HepG2 (cell line): ENCODE data around the gene WDR13. TPM values are rescaled to one million over a fixed set of nuclear protein-coding genes. Genes with fewer than 3 reads are reported as not detected.

Source experiments
- ATAC-seq: fragments of 200-7000 bp; cut with Tn5 transposase; 3 replicates; pipeline ENCODE4 v1.9.1; 2020; ENCODE audit warnings: mild to moderate bottlenecking, moderate library complexity
- BruUV-seq: library from RNA; stranded (reverse); fragments of 400-500 nt; replicated peaks from 2 replicates; lab custom pipeline; 2021; lab: Mats Ljungman, UMichigan
- CTCF ChIA-PET: fragments of 300-600 bp; formaldehyde crosslinking; extraction: SDS; loops from one replicate; lab custom pipeline; 2021; ENCODE audit warnings: low total read pairs, inconsistent platforms, low intra/inter-chr PET ratio; lab: Yijun Ruan, JAX
- POLR2A ChIA-PET: fragments of 350-600 bp; sonication (Branson Sonifier 250); formaldehyde crosslinking; loops from one replicate; lab custom pipeline; 2020; ENCODE audit warnings: antibody characterized with exemption, inconsistent platforms; lab: Yijun Ruan, JAX
- DNase-seq: peaks from one replicate; pipeline ENCODE4 v3.0.0-alpha.2; 2015; ENCODE audit warnings: low spot score
- FAIRE-seq: peaks from 3 replicates; lab custom pipeline; 2011; peaks lifted over from hg19 to GRCh38; lab: Jason Lieb, UNC
- H2AFZ ChIP-seq: one replicate; pipeline ENCODE4 v1.6.1; 2011; ENCODE audit warnings: low read length, inconsistent platforms
- H3K27ac ChIP-seq: fragments of 300-600 bp; 3 replicates; pipeline ENCODE4 v1.8.0; 2011; ENCODE audit warnings: mixed run types, mild to moderate bottlenecking, mixed read lengths, low read length, inconsistent platforms; ENCODE audit not compliant: insufficient read depth; ENCODE audit errors: extremely low read length
- H3K27me3 ChIP-seq, 2 experiments: fragments of 200-600 bp in 1 of 2; 2 replicates in 1 of 2; 3 replicates in 1 of 2; pipeline versions ENCODE4 v1.6.0 to v1.8.0; 2011; ENCODE audit warnings: low read length in 2 of 2, mild to moderate bottlenecking in 2 of 2, moderate library complexity in 2 of 2, inconsistent platforms in 1 of 2; ENCODE audit not compliant: insufficient read depth in 2 of 2, control insufficient read depth in 1 of 2
- H3K36me3 ChIP-seq, 2 experiments: fragments of 200-600 bp in 1 of 2; replicated peaks in 1 of 2; 2 replicates in 1 of 2; 3 replicates in 1 of 2; pipeline versions ENCODE4 v1.5.1 to v1.8.0; 2011; ENCODE audit warnings: low read length in 2 of 2, inconsistent platforms in 1 of 2; ENCODE audit not compliant: insufficient read depth in 2 of 2, control insufficient read depth in 1 of 2
- H3K4me1 ChIP-seq: 2 replicates; pipeline ENCODE4 v1.5.1; 2012; ENCODE audit warnings: low read length, inconsistent platforms; ENCODE audit not compliant: insufficient read depth
- H3K4me2 ChIP-seq: 2 replicates; pipeline ENCODE4 v1.6.0; 2011; ENCODE audit warnings: low read depth, low read length, inconsistent platforms
- H3K4me3 ChIP-seq, 3 experiments: fragments of 200-600 bp in 1 of 3; sonication (generic), shearing (Covaris generic) in 1 of 3; replicated peaks in 1 of 3; 2 replicates each; pipeline ENCODE4 v1.5.1; 2011 to 2016; ENCODE audit warnings: low read length in 3 of 3, inconsistent platforms in 2 of 3, low read depth in 2 of 3, mild to moderate bottlenecking in 2 of 3, control low read depth in 1 of 3, mixed read lengths in 1 of 3; ENCODE audit not compliant: insufficient read depth in 1 of 3
- H3K79me2 ChIP-seq: one replicate; pipeline ENCODE4 v1.6.1; 2011; ENCODE audit warnings: low read length, inconsistent platforms; ENCODE audit not compliant: insufficient read depth
- H3K9ac ChIP-seq: 2 replicates; pipeline ENCODE4 v1.6.0; 2011; ENCODE audit warnings: mild to moderate bottlenecking, low read depth, low read length, inconsistent platforms; ENCODE audit not compliant: insufficient read depth
- H3K9me3 ChIP-seq: 2 replicates; pipeline ENCODE4 v1.5.1; 2012; ENCODE audit warnings: mild to moderate bottlenecking, low read length
- H4K20me1 ChIP-seq: 2 replicates; pipeline ENCODE4 v1.6.0; 2011; ENCODE audit warnings: inconsistent platforms, mild to moderate bottlenecking, low read length, moderate library complexity; ENCODE audit not compliant: insufficient read depth
- CBX5 ChIP-seq: sonication (generic); formaldehyde crosslinking; IDR thresholded peaks from 2 replicates; pipeline ENCODE4 v1.4.0; 2020; ENCODE audit warnings: missing genetic modification reagents, borderline replicate concordance
- CENPX ChIP-seq: sonication (generic); formaldehyde crosslinking; IDR thresholded peaks from 2 replicates; pipeline ENCODE4 v1.9.0; 2021; ENCODE audit warnings: mild to moderate bottlenecking, missing genetic modification reagents, moderate library complexity
- MXD4 ChIP-seq: IDR thresholded peaks from 2 replicates; pipeline ENCODE4 v1.6.1; 2016; ENCODE audit warnings: mild to moderate bottlenecking, missing biosample characterization, missing genetic modification reagents
- PHF8 ChIP-seq: sonication (generic); formaldehyde crosslinking; IDR thresholded peaks from 2 replicates; pipeline ENCODE4 v1.5.0; 2020; ENCODE audit warnings: missing genetic modification reagents
- SIN3B ChIP-seq: fragments of 150-350 bp; IDR thresholded peaks from 2 replicates; pipeline ENCODE4 v1.6.1; 2014; ENCODE audit warnings: low read length
- SNAPC2 ChIP-seq: sonication (generic); formaldehyde crosslinking; IDR thresholded peaks from 2 replicates; pipeline ENCODE4 v1.8.1; 2022; ENCODE audit warnings: mild to moderate bottlenecking, missing genetic modification reagents
- TOPORS ChIP-seq: sonication (generic); formaldehyde crosslinking; IDR thresholded peaks from 2 replicates; pipeline ENCODE4 v1.8.0; 2023; ENCODE audit warnings: mild to moderate bottlenecking, missing genetic modification reagents
- ZBTB1 ChIP-seq: sonication (generic); formaldehyde crosslinking; IDR thresholded peaks from 2 replicates; pipeline ENCODE4 v1.4.0; 2020; ENCODE audit warnings: missing genetic modification reagents, borderline replicate concordance
- ZBTB7B ChIP-seq: sonication (generic); formaldehyde crosslinking; IDR thresholded peaks from 2 replicates; pipeline ENCODE4 v1.4.0; 2020; ENCODE audit warnings: missing genetic modification reagents
- ZNF10 ChIP-seq: sonication (generic); formaldehyde crosslinking; IDR thresholded peaks from 2 replicates; pipeline ENCODE4 v1.4.0; 2020; ENCODE audit warnings: mild to moderate bottlenecking, low read depth, missing genetic modification reagents, borderline replicate concordance
- ZNF382 ChIP-seq: sonication (generic); formaldehyde crosslinking; IDR thresholded peaks from 2 replicates; pipeline ENCODE4 v1.5.0; 2020; ENCODE audit warnings: missing genetic modification reagents, mild to moderate bottlenecking, borderline replicate concordance
- ZNF446 ChIP-seq: sonication (generic); formaldehyde crosslinking; IDR thresholded peaks from 2 replicates; pipeline ENCODE4 v1.5.0; 2020; ENCODE audit warnings: mild to moderate bottlenecking, missing genetic modification reagents
- ZNF557 ChIP-seq: sonication (generic); formaldehyde crosslinking; IDR thresholded peaks from 2 replicates; pipeline ENCODE4 v1.4.0; 2020; ENCODE audit warnings: missing genetic modification reagents
- ZNF747 ChIP-seq: sonication (generic); formaldehyde crosslinking; IDR thresholded peaks from 2 replicates; pipeline ENCODE4 v1.8.1; 2023; ENCODE audit warnings: missing genetic modification reagents, mild to moderate bottlenecking, borderline replicate concordance
- WGBS: methylation state at CpG from one replicate; pipeline ENCODE4 v1.1.6; 2017; ENCODE audit warnings: low lambda C conversion rate; 5-methylcytosine and 5-hydroxymethylcytosine counted together
- in situ Hi-C: cut with HindIII; loops from 2 replicates; pipeline ENCODE4 v1.10.0; 2017; ENCODE audit warnings: low pct_unique_long_range_greater_than_20kb; ENCODE audit not compliant: extremely low pct_ligation_motif_present
- intact Hi-C: fragments of 100-400 bp; cut with micrococcal nuclease; formaldehyde crosslinking; loops from one replicate; pipeline ENCODE4 v1.10.0; 2022; ENCODE audit not compliant: unreplicated experiment
- polyA plus RNA-seq, 8 experiments: library from polyadenylated mRNA; depleted of rRNA in 3 of 8; stranded (reverse) in 7 of 8; unstranded in 1 of 8; fragments of >200 nt; fragmentation: Illumina TruSeq in 4 of 8; extraction: Trizol in 4 of 8; gene quantifications; 2 replicates each; pipeline versions ENCODE4 v1.2.1 to v1.2.3, GENCODE V29; 2011 to 2016; ENCODE audit warnings: low read depth in 4 of 8, missing spikeins in 1 of 8, mixed read lengths in 1 of 8; ENCODE audit not compliant: insufficient read depth in 1 of 8
- total RNA-seq, 5 experiments: library from RNA; depleted of rRNA; stranded (reverse); fragments of >200 nt; fragmentation: Illumina TruSeq; extraction: Trizol; gene quantifications; 2 replicates each; pipeline ENCODE4 v1.2.3, GENCODE V29; 2016; ENCODE audit warnings: low read depth in 1 of 5
- TF ChIP-seq, protein P1 (sequence below): sonication (generic); formaldehyde crosslinking; IDR thresholded peaks from 2 replicates; pipeline ENCODE4 v1.5.0; 2020; ENCODE audit warnings: mild to moderate bottlenecking, missing genetic modification reagents, borderline replicate concordance
- TF ChIP-seq, protein P2 (sequence below): fragments of 450-650 bp; IDR thresholded peaks from 2 replicates; pipeline ENCODE4 v1.6.1; 2016
- TF ChIP-seq, protein P3 (sequence below): sonication (generic); formaldehyde crosslinking; conservative IDR thresholded peaks from 2 replicates; pipeline ENCODE4 v1.8.0; 2022; ENCODE audit warnings: low read depth, missing genetic modification reagents

The WDR13 gene
- total and polyA plus RNA-seq, 2 of the 13 experiments (the other 11 are each of a cell fraction or from before 2014, with no cell fraction given), result 28.7 to 37.1 TPM

DNA sequence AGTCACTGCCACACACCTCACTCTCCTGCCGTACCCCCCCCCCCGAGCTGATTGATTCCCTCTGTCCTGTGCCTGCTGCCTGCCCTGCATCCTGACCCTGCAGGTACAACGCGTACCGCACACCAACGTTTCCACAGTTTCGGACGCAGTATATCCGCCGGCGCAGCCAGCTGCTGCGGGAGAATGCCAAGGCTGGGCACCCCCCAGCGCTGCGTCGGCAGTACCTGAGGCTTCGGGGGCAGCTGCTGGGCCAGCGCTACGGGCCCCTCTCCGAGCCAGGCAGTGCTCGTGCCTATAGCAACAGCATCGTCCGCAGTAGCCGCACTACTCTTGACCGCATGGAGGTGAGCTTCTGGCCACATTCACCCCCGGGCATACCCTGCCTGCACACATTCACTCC is 1.3 kb downstream of the WDR13 start:
- no peak overlapping the region for H3K27ac ChIP-seq
- POLR2A ChIA-PET, result interaction anchor here (0.7 to 1.0 kb wide), 4 partner anchors 21 to 78 kb away, joined by 3 to 15 read pairs (median 4); partner anchors contain the start of gene RBM3

More for the DNA sequence above, 1.3 kb downstream of the WDR13 start:
- ATAC-seq (no peak), FAIRE-seq (no peak), DNase-seq (no peak)
- BruUV-seq, result no TSS peak
- peak overlapping the region; percentile 84 for H3K4me2 ChIP-seq
- CTCF ChIA-PET, result no interaction called here
- WGBS, result 89% methylated on average over 10 of the region's 25 CpGs
- TF ChIP-seq PHF8 (no peak), ZNF10 (no peak), CBX5 (no peak), SIN3B (no peak), CENPX (CRISPR knock-in tag) (no peak), MXD4 (CRISPR knock-in tag) (no peak), ZBTB1 (CRISPR knock-in tag) (no peak), ZBTB7B (CRISPR knock-in tag) (no peak), ZNF557 (CRISPR knock-in tag) (no peak), ZNF382 (CRISPR knock-in tag) (no peak), ZNF446 (CRISPR knock-in tag) (no peak), SNAPC2 (CRISPR knock-in tag) (no peak), TOPORS (CRISPR knock-in tag) (no peak), ZNF747 (CRISPR knock-in tag) (no peak)
- TF ChIP-seq, protein P1, sequence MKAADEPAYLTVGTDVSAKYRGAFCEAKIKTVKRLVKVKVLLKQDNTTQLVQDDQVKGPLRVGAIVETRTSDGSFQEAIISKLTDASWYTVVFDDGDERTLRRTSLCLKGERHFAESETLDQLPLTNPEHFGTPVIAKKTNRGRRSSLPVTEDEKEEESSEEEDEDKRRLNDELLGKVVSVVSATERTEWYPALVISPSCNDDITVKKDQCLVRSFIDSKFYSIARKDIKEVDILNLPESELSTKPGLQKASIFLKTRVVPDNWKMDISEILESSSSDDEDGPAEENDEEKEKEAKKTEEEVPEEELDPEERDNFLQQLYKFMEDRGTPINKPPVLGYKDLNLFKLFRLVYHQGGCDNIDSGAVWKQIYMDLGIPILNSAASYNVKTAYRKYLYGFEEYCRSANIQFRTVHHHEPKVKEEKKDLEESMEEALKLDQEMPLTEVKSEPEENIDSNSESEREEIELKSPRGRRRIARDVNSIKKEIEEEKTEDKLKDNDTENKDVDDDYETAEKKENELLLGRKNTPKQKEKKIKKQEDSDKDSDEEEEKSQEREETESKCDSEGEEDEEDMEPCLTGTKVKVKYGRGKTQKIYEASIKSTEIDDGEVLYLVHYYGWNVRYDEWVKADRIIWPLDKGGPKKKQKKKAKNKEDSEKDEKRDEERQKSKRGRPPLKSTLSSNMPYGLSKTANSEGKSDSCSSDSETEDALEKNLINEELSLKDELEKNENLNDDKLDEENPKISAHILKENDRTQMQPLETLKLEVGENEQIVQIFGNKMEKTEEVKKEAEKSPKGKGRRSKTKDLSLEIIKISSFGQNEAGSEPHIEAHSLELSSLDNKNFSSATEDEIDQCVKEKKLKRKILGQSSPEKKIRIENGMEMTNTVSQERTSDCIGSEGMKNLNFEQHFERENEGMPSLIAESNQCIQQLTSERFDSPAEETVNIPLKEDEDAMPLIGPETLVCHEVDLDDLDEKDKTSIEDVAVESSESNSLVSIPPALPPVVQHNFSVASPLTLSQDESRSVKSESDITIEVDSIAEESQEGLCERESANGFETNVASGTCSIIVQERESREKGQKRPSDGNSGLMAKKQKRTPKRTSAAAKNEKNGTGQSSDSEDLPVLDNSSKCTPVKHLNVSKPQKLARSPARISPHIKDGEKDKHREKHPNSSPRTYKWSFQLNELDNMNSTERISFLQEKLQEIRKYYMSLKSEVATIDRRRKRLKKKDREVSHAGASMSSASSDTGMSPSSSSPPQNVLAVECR (CRISPR knock-in tag), result no peak
- TF ChIP-seq, protein P2, sequence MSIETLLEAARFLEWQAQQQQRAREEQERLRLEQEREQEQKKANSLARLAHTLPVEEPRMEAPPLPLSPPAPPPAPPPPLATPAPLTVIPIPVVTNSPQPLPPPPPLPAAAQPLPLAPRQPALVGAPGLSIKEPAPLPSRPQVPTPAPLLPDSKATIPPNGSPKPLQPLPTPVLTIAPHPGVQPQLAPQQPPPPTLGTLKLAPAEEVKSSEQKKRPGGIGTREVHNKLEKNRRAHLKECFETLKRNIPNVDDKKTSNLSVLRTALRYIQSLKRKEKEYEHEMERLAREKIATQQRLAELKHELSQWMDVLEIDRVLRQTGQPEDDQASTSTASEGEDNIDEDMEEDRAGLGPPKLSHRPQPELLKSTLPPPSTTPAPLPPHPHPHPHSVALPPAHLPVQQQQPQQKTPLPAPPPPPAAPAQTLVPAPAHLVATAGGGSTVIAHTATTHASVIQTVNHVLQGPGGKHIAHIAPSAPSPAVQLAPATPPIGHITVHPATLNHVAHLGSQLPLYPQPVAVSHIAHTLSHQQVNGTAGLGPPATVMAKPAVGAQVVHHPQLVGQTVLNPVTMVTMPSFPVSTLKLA, result no peak
- TF ChIP-seq, protein P3, sequence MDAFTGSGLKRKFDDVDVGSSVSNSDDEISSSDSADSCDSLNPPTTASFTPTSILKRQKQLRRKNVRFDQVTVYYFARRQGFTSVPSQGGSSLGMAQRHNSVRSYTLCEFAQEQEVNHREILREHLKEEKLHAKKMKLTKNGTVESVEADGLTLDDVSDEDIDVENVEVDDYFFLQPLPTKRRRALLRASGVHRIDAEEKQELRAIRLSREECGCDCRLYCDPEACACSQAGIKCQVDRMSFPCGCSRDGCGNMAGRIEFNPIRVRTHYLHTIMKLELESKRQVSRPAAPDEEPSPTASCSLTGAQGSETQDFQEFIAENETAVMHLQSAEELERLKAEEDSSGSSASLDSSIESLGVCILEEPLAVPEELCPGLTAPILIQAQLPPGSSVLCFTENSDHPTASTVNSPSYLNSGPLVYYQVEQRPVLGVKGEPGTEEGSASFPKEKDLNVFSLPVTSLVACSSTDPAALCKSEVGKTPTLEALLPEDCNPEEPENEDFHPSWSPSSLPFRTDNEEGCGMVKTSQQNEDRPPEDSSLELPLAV (CRISPR knock-in tag), result no peak
- H3K79me2 ChIP-seq, result no peaks in the 10 kb centered on the region
- peaks cover 2 to 5% of the 10 kb centered on the region in 2 experiments; a peak in 3 of 5 replicates for H3K36me3 ChIP-seq
- H3K9ac ChIP-seq, result peak overlapping the region; percentile 52; the same call in 1 of the 2 replicates
- no peaks in the 10 kb centered on the region for H3K9me3 ChIP-seq
- intact Hi-C loops (no loop called here), in situ Hi-C loops (no loop called here)
- no peaks in the 10 kb centered on the region for H4K20me1 ChIP-seq
- no peaks in the 10 kb centered on the region for H3K27me3 ChIP-seq
- peaks cover 17% of the 10 kb centered on the region for H3K4me1 ChIP-seq
- peak overlapping the region in 1 of 3 experiments; percentile 81; a peak in 3 of 6 replicates for H3K4me3 ChIP-seq
- H2AFZ ChIP-seq, result no peak overlapping the region
